ENCODE measurements around the gene HCN3. TPM values are rescaled to one million over a fixed set of nuclear protein-coding genes. Genes with fewer than 3 reads are reported as not detected.

Gene HCN3
- total and polyA plus RNA-seq, 2 of the 13 experiments (the other 11 are each of a cell fraction or from before 2014, with no cell fraction given), result 2.4 to 10.2 TPM

DNA sequence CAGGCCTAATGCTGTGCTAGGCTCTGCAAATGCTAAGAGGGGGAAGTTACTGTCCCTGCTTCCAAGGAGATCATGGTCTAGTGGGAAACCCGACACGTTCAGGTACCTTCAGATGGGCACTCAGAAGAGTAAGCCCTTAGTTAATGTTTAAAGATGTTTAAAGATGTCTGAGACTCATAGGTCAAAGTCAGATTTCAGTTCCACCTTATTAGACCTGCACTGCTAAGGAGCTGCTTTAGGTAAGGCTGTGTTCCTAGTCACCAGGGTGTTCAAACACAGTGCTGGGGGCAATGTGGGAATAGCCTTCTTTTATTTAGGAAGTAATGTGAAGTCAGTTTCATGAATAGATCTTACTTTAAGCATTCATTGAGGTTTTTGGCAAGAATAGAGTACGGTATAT is 39.7 kb downstream of the HCN3 start:
- DNase-seq (ENCODE audit: low spot score), result no peak
- 76% methylated on average over 3 of the region's 3 CpGs for WGBS (ENCODE audit: low lambda C conversion rate)
- CTCF ChIA-PET (ENCODE audit: low intra/inter-chr PET ratio, low total read pairs), result no interaction called here
- BruUV-seq (replicated peaks), result TSS peak; percentile 18
- FAIRE-seq, result peak; percentile 50
- Histone ChIP-seq H3K4me3 (replicated peaks in 1 of 3; ENCODE audit: insufficient read depth in 1 of 3, low read depth in 2 of 3, low read length in 3 of 3) (no peak overlapping the region), H3K79me2 (ENCODE audit: insufficient read depth, low read length) (peaks cover 16% of the 10 kb centered on the region), H3K27me3 (ENCODE audit: control insufficient read depth in 1 of 2, insufficient read depth in 2 of 2, low read length in 2 of 2) (no peaks in the 10 kb centered on the region), H3K4me1 (ENCODE audit: insufficient read depth, low read length) (peaks cover 54% of the 10 kb centered on the region), H2AFZ (ENCODE audit: low read length) (no peak overlapping the region), H4K20me1 (ENCODE audit: insufficient read depth, low read length) (peaks cover 15% of the 10 kb centered on the region), H3K36me3 (replicated peaks in 1 of 2; ENCODE audit: control insufficient read depth in 1 of 2, insufficient read depth in 2 of 2, low read length in 2 of 2) (peaks cover 11 to 45% of the 10 kb centered on the region in 2 experiments; a peak in 4 of 5 replicates), H3K27ac (ENCODE audit: extremely low read length, insufficient read depth, low read length) (no peak overlapping the region), H3K9ac (ENCODE audit: insufficient read depth, low read depth, low read length) (no peak overlapping the region), H3K4me2 (ENCODE audit: low read depth, low read length) (no peak overlapping the region), H3K9me3 (ENCODE audit: low read length) (no peaks in the 10 kb centered on the region)
- TF ChIP-seq, protein P1, sequence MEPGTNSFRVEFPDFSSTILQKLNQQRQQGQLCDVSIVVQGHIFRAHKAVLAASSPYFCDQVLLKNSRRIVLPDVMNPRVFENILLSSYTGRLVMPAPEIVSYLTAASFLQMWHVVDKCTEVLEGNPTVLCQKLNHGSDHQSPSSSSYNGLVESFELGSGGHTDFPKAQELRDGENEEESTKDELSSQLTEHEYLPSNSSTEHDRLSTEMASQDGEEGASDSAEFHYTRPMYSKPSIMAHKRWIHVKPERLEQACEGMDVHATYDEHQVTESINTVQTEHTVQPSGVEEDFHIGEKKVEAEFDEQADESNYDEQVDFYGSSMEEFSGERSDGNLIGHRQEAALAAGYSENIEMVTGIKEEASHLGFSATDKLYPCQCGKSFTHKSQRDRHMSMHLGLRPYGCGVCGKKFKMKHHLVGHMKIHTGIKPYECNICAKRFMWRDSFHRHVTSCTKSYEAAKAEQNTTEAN (CRISPR knock-in tag; conservative IDR thresholded peaks at IDR 0.05), result no peak
- TF ChIP-seq NR2F2 (IDR thresholded peaks at IDR 0.05; ENCODE audit: borderline replicate concordance, low read depth) (no peak), HES4 (CRISPR knock-in tag; IDR thresholded peaks at IDR 0.05; ENCODE audit: borderline replicate concordance) (no peak), SNAPC2 (CRISPR knock-in tag; IDR thresholded peaks at IDR 0.05) (no peak), ZFYVE20 (CRISPR knock-in tag; IDR thresholded peaks at IDR 0.05; ENCODE audit: borderline replicate concordance, low read depth) (no peak), ZNF484 (CRISPR knock-in tag; IDR thresholded peaks at IDR 0.05; ENCODE audit: borderline replicate concordance, low read depth) (no peak)
- TF ChIP-seq, protein P2, sequence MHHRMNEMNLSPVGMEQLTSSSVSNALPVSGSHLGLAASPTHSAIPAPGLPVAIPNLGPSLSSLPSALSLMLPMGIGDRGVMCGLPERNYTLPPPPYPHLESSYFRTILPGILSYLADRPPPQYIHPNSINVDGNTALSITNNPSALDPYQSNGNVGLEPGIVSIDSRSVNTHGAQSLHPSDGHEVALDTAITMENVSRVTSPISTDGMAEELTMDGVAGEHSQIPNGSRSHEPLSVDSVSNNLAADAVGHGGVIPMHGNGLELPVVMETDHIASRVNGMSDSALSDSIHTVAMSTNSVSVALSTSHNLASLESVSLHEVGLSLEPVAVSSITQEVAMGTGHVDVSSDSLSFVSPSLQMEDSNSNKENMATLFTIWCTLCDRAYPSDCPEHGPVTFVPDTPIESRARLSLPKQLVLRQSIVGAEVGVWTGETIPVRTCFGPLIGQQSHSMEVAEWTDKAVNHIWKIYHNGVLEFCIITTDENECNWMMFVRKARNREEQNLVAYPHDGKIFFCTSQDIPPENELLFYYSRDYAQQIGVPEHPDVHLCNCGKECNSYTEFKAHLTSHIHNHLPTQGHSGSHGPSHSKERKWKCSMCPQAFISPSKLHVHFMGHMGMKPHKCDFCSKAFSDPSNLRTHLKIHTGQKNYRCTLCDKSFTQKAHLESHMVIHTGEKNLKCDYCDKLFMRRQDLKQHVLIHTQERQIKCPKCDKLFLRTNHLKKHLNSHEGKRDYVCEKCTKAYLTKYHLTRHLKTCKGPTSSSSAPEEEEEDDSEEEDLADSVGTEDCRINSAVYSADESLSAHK (CRISPR knock-in tag; IDR thresholded peaks at IDR 0.05; ENCODE audit: borderline replicate concordance), result no peak
- TF ChIP-seq, protein P3, sequence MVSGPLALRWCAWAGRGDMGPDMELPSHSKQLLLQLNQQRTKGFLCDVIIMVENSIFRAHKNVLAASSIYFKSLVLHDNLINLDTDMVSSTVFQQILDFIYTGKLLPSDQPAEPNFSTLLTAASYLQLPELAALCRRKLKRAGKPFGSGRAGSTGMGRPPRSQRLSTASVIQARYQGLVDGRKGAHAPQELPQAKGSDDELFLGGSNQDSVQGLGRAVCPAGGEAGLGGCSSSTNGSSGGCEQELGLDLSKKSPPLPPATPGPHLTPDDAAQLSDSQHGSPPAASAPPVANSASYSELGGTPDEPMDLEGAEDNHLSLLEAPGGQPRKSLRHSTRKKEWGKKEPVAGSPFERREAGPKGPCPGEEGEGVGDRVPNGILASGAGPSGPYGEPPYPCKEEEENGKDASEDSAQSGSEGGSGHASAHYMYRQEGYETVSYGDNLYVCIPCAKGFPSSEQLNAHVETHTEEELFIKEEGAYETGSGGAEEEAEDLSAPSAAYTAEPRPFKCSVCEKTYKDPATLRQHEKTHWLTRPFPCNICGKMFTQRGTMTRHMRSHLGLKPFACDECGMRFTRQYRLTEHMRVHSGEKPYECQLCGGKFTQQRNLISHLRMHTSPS (CRISPR knock-in tag; IDR thresholded peaks at IDR 0.05; ENCODE audit: low read depth), result no peak
- TF ChIP-seq, protein P4, sequence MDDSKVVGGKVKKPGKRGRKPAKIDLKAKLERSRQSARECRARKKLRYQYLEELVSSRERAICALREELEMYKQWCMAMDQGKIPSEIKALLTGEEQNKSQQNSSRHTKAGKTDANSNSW (CRISPR knock-in tag; IDR thresholded peaks at IDR 0.05; ENCODE audit: borderline replicate concordance), result no peak
- POLR2A ChIA-PET, result interaction anchor here (2.4 kb wide), 1 partner anchor 9 kb away, joined by 10 read pairs; the partner anchor contains the start of gene FDPS
- intact Hi-C loops (cut with micrococcal nuclease; ENCODE audit: unreplicated experiment) (no loop called here), in situ Hi-C loops (cut with HindIII; ENCODE audit: extremely low pct_ligation_motif_present, low pct_unique_long_range_greater_than_20kb) (loop anchor here (5.0 kb wide), 1 partner anchor 40 kb away; the partner anchor contains the start of gene HCN3)
- no peak for ATAC-seq
